IPS-18c (cell line): ENCODE results near the gene HNRNPA3.
A peak's percentile ranks its signal among the peaks of the same experiment; 100 is the strongest.
"Not testable (repeated sequence)": the region's sequence is repeated elsewhere in the genome, so short reads cannot be mapped to it uniquely, and the experiment has no call there.

Source experiments
- H3K4me3 ChIP-seq: 2 replicates; pipeline ENCODE4 v1.7.0; 2013; ENCODE audit warnings: low read depth, mild to moderate bottlenecking, low read length, moderate library complexity; ENCODE audit not compliant: insufficient read depth
- H3K9me3 ChIP-seq: one replicate; pipeline ENCODE4 v1.6.1; 2013; ENCODE audit warnings: mild to moderate bottlenecking, low read length, moderate library complexity; ENCODE audit not compliant: control insufficient read depth, insufficient read depth

The HNRNPA3 gene

GRCh38 chr2:177212106-177212890 lies at the start of gene HNRNPA3:
TSS of gene HNRNPA3 (plus strand) at chr2:177212794. CDS start at chr2:177212800, 6 bp downstream.
- peak within 1 kb of the TSS; percentile 85 for H3K4me3 ChIP-seq
- no peaks in the 10 kb centered on the region for H3K9me3 ChIP-seq

GRCh38 chr2:177164131-177164530 lies 48.5 kb upstream of the HNRNPA3 start:
- no peak overlapping the region for H3K4me3 ChIP-seq
- H3K9me3 ChIP-seq: no peaks in the 10 kb centered on the region

- H3K4me3 ChIP-seq: no peak overlapping the region
Measured at GRCh38 chr2:177164584-177165052, 48.0 kb upstream of the HNRNPA3 start.

GRCh38 chr2:177165061-177165583 lies 47.5 kb upstream of the HNRNPA3 start:
- H3K9me3 ChIP-seq: no peaks in the 10 kb centered on the region
- no peak overlapping the region for H3K4me3 ChIP-seq

More at GRCh38 chr2:177164584-177165052, 48.0 kb upstream of the HNRNPA3 start:
- no peaks in the 10 kb centered on the region for H3K9me3 ChIP-seq

- H3K9me3 ChIP-seq: no peaks in the 10 kb centered on the region
- H3K4me3 ChIP-seq: no peak overlapping the region
Measured at GRCh38 chr2:177165721-177166711, 46.6 kb upstream of the HNRNPA3 start.

- Histone ChIP-seq H3K9me3 (no peaks in the 10 kb centered on the region), H3K4me3 (no peak overlapping the region)
Measured at GRCh38 chr2:177169810-177170514, 42.6 kb upstream of the HNRNPA3 start.

- H3K4me3 ChIP-seq: no peak overlapping the region
- H3K9me3 ChIP-seq: no peaks in the 10 kb centered on the region
Measured at GRCh38 chr2:177171418-177171865, 41.2 kb upstream of the HNRNPA3 start.

- no peaks in the 10 kb centered on the region for H3K9me3 ChIP-seq
- H3K4me3 ChIP-seq: no peak overlapping the region
Measured at GRCh38 chr2:177172034-177172880, 40.3 kb upstream of the HNRNPA3 start.

GRCh38 chr2:177174486-177174885 lies 38.1 kb upstream of the HNRNPA3 start:
- no peak overlapping the region for H3K4me3 ChIP-seq
- no peaks in the 10 kb centered on the region for H3K9me3 ChIP-seq

- no peaks in the 10 kb centered on the region for H3K9me3 ChIP-seq
- no peak overlapping the region for H3K4me3 ChIP-seq
Measured at GRCh38 chr2:177175917-177176668, 36.5 kb upstream of the HNRNPA3 start.

GRCh38 chr2:177178797-177179196 lies 33.8 kb upstream of the HNRNPA3 start:
- Histone ChIP-seq H3K9me3 (no peaks in the 10 kb centered on the region), H3K4me3 (no peak overlapping the region)

- H3K4me3 ChIP-seq: no peak overlapping the region
- H3K9me3 ChIP-seq: no peaks in the 10 kb centered on the region
Measured at GRCh38 chr2:177179227-177179626, 33.4 kb upstream of the HNRNPA3 start.

- H3K9me3 ChIP-seq, H3K4me3 ChIP-seq: not testable (repeated sequence)
Measured at GRCh38 chr2:177179671-177180070, 32.9 kb upstream of the HNRNPA3 start.

- H3K9me3 ChIP-seq: no peaks in the 10 kb centered on the region
- no peak overlapping the region for H3K4me3 ChIP-seq
Measured at GRCh38 chr2:177180269-177181000, 32.2 kb upstream of the HNRNPA3 start.

GRCh38 chr2:177183860-177184259 lies 28.7 kb upstream of the HNRNPA3 start:
- Histone ChIP-seq H3K9me3 (no peaks in the 10 kb centered on the region), H3K4me3 (no peak overlapping the region)
